ENCODE data around the gene HOXA6.

DNA sequence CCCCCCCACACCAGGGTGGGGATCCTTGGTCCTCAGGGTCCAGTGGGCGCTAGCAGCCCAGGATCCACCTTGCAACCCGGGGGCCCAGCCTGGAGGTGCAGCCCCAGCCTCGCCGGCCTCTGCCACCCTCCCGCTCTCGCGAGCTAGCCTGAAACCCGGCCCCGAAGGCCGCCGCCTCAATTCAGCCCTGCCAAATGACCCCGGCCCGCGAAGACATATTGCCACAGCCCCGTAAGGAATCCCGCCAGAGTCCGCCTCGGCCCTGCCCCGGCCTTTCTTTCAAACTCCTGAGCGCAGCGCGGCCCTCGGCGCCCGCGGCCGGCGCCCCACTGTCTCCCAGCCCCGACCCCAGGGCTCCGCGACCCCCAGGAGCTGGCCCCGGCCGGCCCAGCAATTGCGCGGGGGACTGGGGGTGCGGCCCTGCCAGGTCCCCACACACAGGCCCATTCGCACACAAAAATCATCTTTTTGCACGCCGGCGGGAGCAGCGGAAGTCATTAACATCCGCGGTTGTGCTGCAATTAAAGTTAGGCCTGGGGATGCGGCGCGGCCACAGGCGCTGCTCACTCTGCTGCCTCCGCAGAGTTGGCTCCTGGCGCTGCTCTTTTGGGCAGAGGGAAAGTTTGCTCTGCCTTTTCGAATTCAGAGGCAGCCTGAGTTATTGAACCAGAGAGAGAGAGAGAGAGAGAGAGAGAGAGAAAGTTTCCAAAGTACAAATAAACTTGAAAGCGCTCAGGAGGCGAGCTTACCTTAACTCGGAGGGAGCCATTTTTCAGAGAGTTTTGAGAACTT lies 8.0 kb downstream of the HOXA6 start:
- TF ChIP-seq EP300 (conservative IDR thresholded peaks at IDR 0.05; ENCODE audit: poor library complexity, severe bottlenecking) = no peak
- TF ChIP-seq POLR2AphosphoS5 (IDR thresholded peaks at IDR 0.05) = no peak
- TF ChIP-seq, protein P1, sequence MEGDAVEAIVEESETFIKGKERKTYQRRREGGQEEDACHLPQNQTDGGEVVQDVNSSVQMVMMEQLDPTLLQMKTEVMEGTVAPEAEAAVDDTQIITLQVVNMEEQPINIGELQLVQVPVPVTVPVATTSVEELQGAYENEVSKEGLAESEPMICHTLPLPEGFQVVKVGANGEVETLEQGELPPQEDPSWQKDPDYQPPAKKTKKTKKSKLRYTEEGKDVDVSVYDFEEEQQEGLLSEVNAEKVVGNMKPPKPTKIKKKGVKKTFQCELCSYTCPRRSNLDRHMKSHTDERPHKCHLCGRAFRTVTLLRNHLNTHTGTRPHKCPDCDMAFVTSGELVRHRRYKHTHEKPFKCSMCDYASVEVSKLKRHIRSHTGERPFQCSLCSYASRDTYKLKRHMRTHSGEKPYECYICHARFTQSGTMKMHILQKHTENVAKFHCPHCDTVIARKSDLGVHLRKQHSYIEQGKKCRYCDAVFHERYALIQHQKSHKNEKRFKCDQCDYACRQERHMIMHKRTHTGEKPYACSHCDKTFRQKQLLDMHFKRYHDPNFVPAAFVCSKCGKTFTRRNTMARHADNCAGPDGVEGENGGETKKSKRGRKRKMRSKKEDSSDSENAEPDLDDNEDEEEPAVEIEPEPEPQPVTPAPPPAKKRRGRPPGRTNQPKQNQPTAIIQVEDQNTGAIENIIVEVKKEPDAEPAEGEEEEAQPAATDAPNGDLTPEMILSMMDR (IDR thresholded peaks at IDR 0.05; ENCODE audit: poor library complexity, severe bottlenecking) = no peak
- TF ChIP-seq, protein P2, sequence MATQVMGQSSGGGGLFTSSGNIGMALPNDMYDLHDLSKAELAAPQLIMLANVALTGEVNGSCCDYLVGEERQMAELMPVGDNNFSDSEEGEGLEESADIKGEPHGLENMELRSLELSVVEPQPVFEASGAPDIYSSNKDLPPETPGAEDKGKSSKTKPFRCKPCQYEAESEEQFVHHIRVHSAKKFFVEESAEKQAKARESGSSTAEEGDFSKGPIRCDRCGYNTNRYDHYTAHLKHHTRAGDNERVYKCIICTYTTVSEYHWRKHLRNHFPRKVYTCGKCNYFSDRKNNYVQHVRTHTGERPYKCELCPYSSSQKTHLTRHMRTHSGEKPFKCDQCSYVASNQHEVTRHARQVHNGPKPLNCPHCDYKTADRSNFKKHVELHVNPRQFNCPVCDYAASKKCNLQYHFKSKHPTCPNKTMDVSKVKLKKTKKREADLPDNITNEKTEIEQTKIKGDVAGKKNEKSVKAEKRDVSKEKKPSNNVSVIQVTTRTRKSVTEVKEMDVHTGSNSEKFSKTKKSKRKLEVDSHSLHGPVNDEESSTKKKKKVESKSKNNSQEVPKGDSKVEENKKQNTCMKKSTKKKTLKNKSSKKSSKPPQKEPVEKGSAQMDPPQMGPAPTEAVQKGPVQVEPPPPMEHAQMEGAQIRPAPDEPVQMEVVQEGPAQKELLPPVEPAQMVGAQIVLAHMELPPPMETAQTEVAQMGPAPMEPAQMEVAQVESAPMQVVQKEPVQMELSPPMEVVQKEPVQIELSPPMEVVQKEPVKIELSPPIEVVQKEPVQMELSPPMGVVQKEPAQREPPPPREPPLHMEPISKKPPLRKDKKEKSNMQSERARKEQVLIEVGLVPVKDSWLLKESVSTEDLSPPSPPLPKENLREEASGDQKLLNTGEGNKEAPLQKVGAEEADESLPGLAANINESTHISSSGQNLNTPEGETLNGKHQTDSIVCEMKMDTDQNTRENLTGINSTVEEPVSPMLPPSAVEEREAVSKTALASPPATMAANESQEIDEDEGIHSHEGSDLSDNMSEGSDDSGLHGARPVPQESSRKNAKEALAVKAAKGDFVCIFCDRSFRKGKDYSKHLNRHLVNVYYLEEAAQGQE (IDR thresholded peaks at IDR 0.05; ENCODE audit: borderline replicate concordance) = no peak
- TF ChIP-seq TAF1 (IDR thresholded peaks at IDR 0.05; ENCODE audit: low read depth) = no peak
- TF ChIP-seq MXI1 (conservative IDR thresholded peaks at IDR 0.05; ENCODE audit: poor library complexity, severe bottlenecking) = no peak
- TF ChIP-seq SMC3 (conservative IDR thresholded peaks at IDR 0.05; ENCODE audit: poor library complexity) = no peak
- TF ChIP-seq RAD21 (conservative IDR thresholded peaks at IDR 0.05) = no peak

Data from neural cell (in vitro differentiated cells).